Amniotic stem cell (primary cell): Measurements from ENCODE around the gene CDC42SE1.
A peak's percentile ranks its signal among the peaks of the same experiment; 100 is the strongest.

Source experiments
- DNase-seq: peaks from one replicate; lab custom pipeline; 2025; lab: John Stamatoyannopoulos, UW

CDC42SE1 gene

GRCh38 chr1:151008244-151009205 lies 50.9 kb downstream of the CDC42SE1 start, which contains the start of gene PRUNE1:
Gene PRUNE1 (plus strand): TSS chr1:151008449. CDS start chr1:151008633, 184 bp downstream.
- peak; percentile 89 for DNase-seq

- DNase-seq, result no peak
These were observed 51.6 kb downstream of the CDC42SE1 start for GRCh38 chr1:151007853-151008243.

- peak; percentile 77 for DNase-seq
These were observed 52.9 kb downstream of the CDC42SE1 start, which contains the start of gene MINDY1 for GRCh38 chr1:151006327-151007052. Gene MINDY1 (minus strand): TSS chr1:151006902. CDS start chr1:151002617, 4,285 bp downstream.

GRCh38 chr1:151005729-151006319 lies 53.6 kb downstream of the CDC42SE1 start:
- no peak for DNase-seq

GRCh38 chr1:151003180-151003579 lies 56.2 kb downstream of the CDC42SE1 start:
- DNase-seq, result no peak

GRCh38 chr1:151002611-151003010 lies 56.8 kb downstream of the CDC42SE1 start:
- DNase-seq, result no peak

- DNase-seq, result no peak
These were observed 57.4 kb downstream of the CDC42SE1 start for GRCh38 chr1:151002051-151002450.

- DNase-seq, result no peak
These were observed 57.8 kb downstream of the CDC42SE1 start for GRCh38 chr1:151001602-151002001.
